GM19452 (cell line): ENCODE results near the gene VSTM2A.

ENCODE experiments used
- ATAC-seq: cut with Tn5 transposase; IDR thresholded peaks from one replicate; pipeline ENCODE4 v1.9.1; 2021; ENCODE audit not compliant: unreplicated experiment

Gene VSTM2A

DNA sequence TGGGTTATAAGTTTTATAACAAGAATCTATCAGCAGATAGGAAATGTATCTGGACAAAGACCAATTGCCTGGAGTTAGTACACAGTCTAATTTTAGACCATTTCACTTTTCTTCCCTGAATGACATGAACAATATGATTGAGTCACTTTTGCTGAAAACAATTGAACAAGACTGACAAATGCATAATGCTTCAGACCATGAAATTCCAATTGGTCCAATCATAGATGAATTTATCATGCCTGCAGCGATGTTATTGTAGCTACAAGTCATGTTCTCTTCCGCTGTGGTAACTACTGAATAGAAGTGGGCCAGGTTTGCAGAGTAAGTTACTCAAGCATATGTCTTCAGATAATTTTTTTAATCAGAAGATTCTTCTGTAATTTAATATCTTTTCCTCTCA is 73.4 kb downstream of the VSTM2A start:
- no peak for ATAC-seq
